Measurements from ENCODE around the gene DDX5.

GRCh38 chr17:64515829-64516228, 9.7 kb upstream of the DDX5 start:
- TF ChIP-seq CTCF (IDR thresholded peaks at IDR 0.05; ENCODE audit: low read length) (no peak), EZH2 (IDR thresholded peaks at IDR 0.05; ENCODE audit: borderline replicate concordance, low read length) (no peak)
